SIG-M5 treated with dmso at 0.1 percent for 504 hours (cell line): ENCODE measurements around the gene IFNL4.
"Not testable (repeated sequence)": the region's sequence is repeated elsewhere in the genome, so short reads cannot be mapped to it uniquely, and the experiment has no call there.

Experiments used
- DNase-seq: peaks from one replicate; lab custom pipeline; 2025; ENCODE audit not compliant: unreplicated experiment; lab: John Stamatoyannopoulos, UW

Gene IFNL4

GRCh38 chr19:39261704-39262103 lies 13.0 kb upstream of the IFNL4 start:
- DNase-seq: no peak

GRCh38 chr19:39257227-39257626 lies 8.6 kb upstream of the IFNL4 start:
- no peak for DNase-seq

GRCh38 chr19:39254531-39255345 lies 6.1 kb upstream of the IFNL4 start:
- no peak for DNase-seq

- DNase-seq: no peak
Measured at GRCh38 chr19:39253374-39254149, 4.9 kb upstream of the IFNL4 start.

- no peak for DNase-seq
Measured at GRCh38 chr19:39252458-39252857, 3.8 kb upstream of the IFNL4 start.

GRCh38 chr19:39251846-39252245 lies 3.2 kb upstream of the IFNL4 start:
- no peak for DNase-seq

- DNase-seq: no peak
Measured at GRCh38 chr19:39251081-39251480, 2.4 kb upstream of the IFNL4 start.

- no peak for DNase-seq
Measured at GRCh38 chr19:39247701-39248664, 673 bp downstream of the IFNL4 start.

GRCh38 chr19:39246951-39247669 lies 1.5 kb downstream of the IFNL4 start:
- no peak for DNase-seq

- not testable (repeated sequence) for DNase-seq
Measured at GRCh38 chr19:39245166-39245565, 3.5 kb downstream of the IFNL4 start.

- DNase-seq: not testable (repeated sequence)
Measured at GRCh38 chr19:39244410-39245100, 4.1 kb downstream of the IFNL4 start, which contains the start of gene IFNL3. Gene IFNL3 (minus strand): TSS chr19:39245006. CDS start chr19:39244967, 39 bp downstream.

- not testable (repeated sequence) for DNase-seq
Measured at GRCh38 chr19:39243741-39244140, 4.9 kb downstream of the IFNL4 start.

- no peak for DNase-seq
Measured at GRCh38 chr19:39240421-39240820, 8.2 kb downstream of the IFNL4 start.

GRCh38 chr19:39238944-39239343 lies 9.7 kb downstream of the IFNL4 start:
- no peak for DNase-seq

GRCh38 chr19:39238209-39238608 lies 10.4 kb downstream of the IFNL4 start:
- DNase-seq: no peak

GRCh38 chr19:39237200-39238184 lies 11.2 kb downstream of the IFNL4 start:
- peak; percentile 32 for DNase-seq

GRCh38 chr19:39236527-39236926 lies 12.1 kb downstream of the IFNL4 start:
- DNase-seq: no peak

- DNase-seq: no peak
Measured at GRCh38 chr19:39232708-39233107, 15.9 kb downstream of the IFNL4 start.
